Measurements from ENCODE around the gene ZBTB39. TPM values are rescaled to one million over a fixed set of nuclear protein-coding genes. Genes with fewer than 3 reads are reported as not detected.

ZBTB39 gene
- total and polyA plus RNA-seq, 2 of the 8 experiments (the other 6 are each of a cell fraction or from before 2014, with no cell fraction given), result 19.3 to 25.0 TPM

- FAIRE-seq (no peak), DNase-seq (ENCODE audit: low read depth in 1 of 2, low spot score in 2 of 2) (no peak)
- no peak overlapping the region for H2BK15ac ChIP-seq (ENCODE audit: low read length)
- ChIA-PET POLR2A (ENCODE audit: partially characterized antibody) (no interaction called here), CTCF (ENCODE audit: partially characterized antibody) (interaction anchor here (0.9 kb wide), 1 partner anchor 197 kb away, joined by 4 read pairs; no protein-coding TSS in a partner anchor)
- H3K79me1 ChIP-seq (ENCODE audit: low read depth, low read length), result no peaks in the 10 kb centered on the region
- H3K23ac ChIP-seq (ENCODE audit: insufficient read length), result no peak overlapping the region
- TF ChIP-seq HDAC2 (IDR thresholded peaks at IDR 0.05; ENCODE audit: borderline replicate concordance in 1 of 2, low read depth in 2 of 2, low read length in 2 of 2) (no peak), CBX8 (IDR thresholded peaks at IDR 0.05; ENCODE audit: borderline replicate concordance, low read depth, low read length) (no peak), E2F6 (IDR thresholded peaks at IDR 0.05) (no peak), GTF2F1 (IDR thresholded peaks at IDR 0.05; ENCODE audit: borderline replicate concordance, low read depth, low read length) (no peak), SP4 (IDR thresholded peaks at IDR 0.05; ENCODE audit: low read length) (no peak), SUZ12 (IDR thresholded peaks at IDR 0.05; ENCODE audit: low read length) (no peak), TAF1 (IDR thresholded peaks at IDR 0.05; ENCODE audit: low read depth, low read length) (no peak), POLR2AphosphoS5 (IDR thresholded peaks at IDR 0.05; ENCODE audit: low read depth, low read length) (no peak)
- H3K79me2 ChIP-seq (ENCODE audit: control insufficient read depth in 1 of 2, insufficient read depth in 2 of 2, low read length in 2 of 2), result no peaks in the 10 kb centered on the region
- H2BK5ac ChIP-seq (ENCODE audit: low read depth, low read length), result no peak overlapping the region
- no peaks in the 10 kb centered on the region for H3K4me1 ChIP-seq (replicated peaks in 1 of 4; ENCODE audit: control insufficient read depth in 3 of 4, insufficient read depth in 4 of 4, low read length in 3 of 4)
- H3K23me2 ChIP-seq (ENCODE audit: low read depth, low read length), result no peaks in the 10 kb centered on the region
- H3K27ac ChIP-seq (ENCODE audit: low read depth, low read length), result no peak overlapping the region
- H2BK20ac ChIP-seq (ENCODE audit: low read length), result no peak overlapping the region
- no peak overlapping the region for H3K4ac ChIP-seq (replicated peaks; ENCODE audit: insufficient read length, low read depth, low read length)
- no peak overlapping the region for H4K8ac ChIP-seq (ENCODE audit: extremely low read depth, insufficient read depth, low read length)
- H3K36me3 ChIP-seq (ENCODE audit: control insufficient read depth in 2 of 4, insufficient read depth in 4 of 4, low read length in 3 of 4), result no peaks in the 10 kb centered on the region
- no peak overlapping the region for H3K4me2 ChIP-seq (ENCODE audit: insufficient read depth in 1 of 2, low read depth in 2 of 2, low read length in 2 of 2)
- H2BK12ac ChIP-seq (ENCODE audit: low read depth, low read length), result no peak overlapping the region
- H3K4me3 ChIP-seq (ENCODE audit: extremely low read depth in 1 of 4, insufficient read depth in 2 of 4, low read depth in 3 of 4, low read length in 4 of 4), result no peak overlapping the region
- H4K20me1 ChIP-seq (replicated peaks in 1 of 2; ENCODE audit: control insufficient read depth in 1 of 2, insufficient read depth in 2 of 2, low read length in 2 of 2), result no peaks in the 10 kb centered on the region
- no peak overlapping the region for H3K14ac ChIP-seq (ENCODE audit: insufficient read length)
- H3K18ac ChIP-seq (ENCODE audit: extremely low read depth, low read length), result no peak overlapping the region
- H3K9ac ChIP-seq (replicated peaks in 1 of 4; ENCODE audit: extremely low read depth in 1 of 4, low read depth in 3 of 4, low read length in 3 of 4), result no peak overlapping the region
- H3K27me3 ChIP-seq (replicated peaks in 1 of 4; ENCODE audit: control insufficient read depth in 3 of 4, extremely low read depth in 1 of 4, insufficient read depth in 3 of 4, low read length in 3 of 4), result no peaks in the 10 kb centered on the region
- no peak overlapping the region for H2AFZ ChIP-seq (ENCODE audit: low read length)
- H4K5ac ChIP-seq (ENCODE audit: insufficient read length, low read depth, low read length), result no peak overlapping the region
- H3K9me3 ChIP-seq (ENCODE audit: insufficient read depth in 2 of 2, low read depth in 1 of 2, low read length in 1 of 2), result peaks cover 19 to 24% of the 10 kb centered on the region in 2 experiments
- H3K56ac ChIP-seq (replicated peaks; ENCODE audit: insufficient read length, low read depth, low read length), result no peak overlapping the region
- WGBS, 2 experiments (ENCODE audit: extremely low coverage in 1 of 2, insufficient coverage in 1 of 2, insufficient read length in 1 of 2, insufficient replicate concordance in 2 of 2, low coverage in 1 of 2, low lambda C conversion rate in 2 of 2, missing lambda C conversion rate in 1 of 2), result 82% methylated on average over 2 of the region's 2 CpGs; no CpG with 5 or more reads in 1 of the 2 experiments
- H2AK5ac ChIP-seq (ENCODE audit: low read depth, low read length), result no peak overlapping the region
- no peak overlapping the region for H4K91ac ChIP-seq (replicated peaks; ENCODE audit: insufficient read length, low read length)
- H2BK120ac ChIP-seq (replicated peaks; ENCODE audit: low read depth, low read length), result no peak overlapping the region
These were observed 47.9 kb downstream of the ZBTB39 start for GRCh38 chr12:56958422-56958821.

Measured in H1 (cell line).